Breast epithelium (tissue), 3 donors: Measurements from ENCODE around the gene PLK5.

Source experiments
- CTCF ChIP-seq, 3 donors: fragments of 450-650 bp; IDR thresholded peaks; one replicate each; pipeline ENCODE4 v1.5.1; 2016 to 2017; ENCODE audit warnings: antibody characterized with exemption in 3 of 3, mild to moderate bottlenecking in 3 of 3, moderate library complexity in 3 of 3
- POLR2AphosphoS5 ChIP-seq, 3 donors: sonication (generic); formaldehyde crosslinking; IDR thresholded peaks; one replicate each; pipeline ENCODE4 v1.6.1; 2017; ENCODE audit warnings: antibody characterized with exemption in 3 of 3

GRCh38 chr19:1496714-1497577 lies 26.9 kb upstream of the PLK5 start:
- TF ChIP-seq CTCF (IDR thresholded peaks at IDR 0.05) = no peak
- no peak for TF ChIP-seq POLR2AphosphoS5 (IDR thresholded peaks at IDR 0.05)
